ENCODE results near the gene KCNIP3.

DNA sequence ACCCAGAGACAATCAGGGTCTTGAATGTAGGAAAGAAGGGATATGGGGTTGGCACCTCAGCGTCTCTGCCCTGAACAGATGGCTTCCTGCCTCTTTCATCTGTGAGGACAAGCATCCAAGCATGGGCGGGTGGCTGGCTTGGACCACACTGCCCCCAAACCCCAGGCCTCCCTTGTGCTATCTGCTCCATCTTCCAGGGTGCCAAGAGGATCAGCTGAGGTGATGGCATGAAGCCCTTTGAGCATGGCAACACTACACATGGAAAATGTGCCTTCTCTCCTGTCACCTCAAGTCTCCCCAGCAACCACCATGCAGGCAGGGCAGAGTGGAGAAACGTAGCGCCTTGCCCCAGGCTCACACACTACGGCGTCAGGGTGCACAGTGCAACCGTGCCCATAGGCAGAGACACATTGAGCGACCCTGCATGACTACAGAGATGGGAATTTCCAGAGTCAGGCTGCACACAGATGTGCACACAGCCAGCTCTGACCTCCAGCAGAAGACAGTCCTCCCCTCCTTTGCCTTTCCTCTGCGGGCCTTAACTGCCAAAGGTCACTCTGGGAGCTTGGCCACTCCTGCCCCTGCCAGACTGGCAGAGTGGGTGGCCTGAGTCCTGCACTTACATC lies 1.5 kb downstream of the KCNIP3 start:
- TF ChIP-seq EZH2 (IDR thresholded peaks at IDR 0.05), result no peak
- TF ChIP-seq FOXP2 (optimal IDR thresholded peaks at IDR 0.05; ENCODE audit: control extremely low read depth, extremely low read length, insufficient read depth), result no peak
- TF ChIP-seq POLR2AphosphoS5 (IDR thresholded peaks at IDR 0.05; ENCODE audit: borderline replicate concordance, low read depth, low read length), result no peak
